A549 (cell line): Measurements from ENCODE around the gene PPP1R18. TPM values are rescaled to one million over a fixed set of nuclear protein-coding genes. Genes with fewer than 3 reads are reported as not detected.

Source experiments
- ATAC-seq, 2 experiments: fragments of 200-7000 bp in 1 of 2; fragments of >200 bp in 1 of 2; cut with Nextera tagmentation in 1 of 2; cut with Tn5 transposase in 1 of 2; 3 replicates each; pipeline versions ENCODE4 v1.8.0 to v1.9.1; 2018 to 2020; ENCODE audit warnings: mild to moderate bottlenecking in 1 of 2, moderate library complexity in 1 of 2
- CTCF ChIA-PET: fragments of 300-600 bp; sonication (Branson Sonifier 250); formaldehyde crosslinking; extraction: SDS; loops from one replicate; lab custom pipeline; 2021; ENCODE audit warnings: antibody characterized with exemption, inconsistent platforms; lab: Yijun Ruan, JAX
- POLR2A ChIA-PET: fragments of 350-600 bp; formaldehyde crosslinking; extraction: SDS; loops from one replicate; lab custom pipeline; 2021; ENCODE audit warnings: antibody characterized with exemption, inconsistent platforms; lab: Yijun Ruan, JAX
- DNase-seq, 2 experiments: peaks; one replicate each; pipeline versions ENCODE4 v3.0.0 to v3.0.0-alpha.2; 2011 to 2016; ENCODE audit warnings: low read depth in 1 of 2, low spot score in 1 of 2
- FAIRE-seq: peaks from 2 replicates; lab custom pipeline; 2011; peaks lifted over from hg19 to GRCh38; lab: Jason Lieb, UNC
- H3K27ac ChIP-seq, 2 experiments: fragments of >200 bp; sonication (Bioruptor Twin); formaldehyde crosslinking; 3 replicates each; pipeline ENCODE4 v1.5.1; 2016 to 2017
- H3K4me1 ChIP-seq: fragments of >200 bp; sonication (Bioruptor Twin); formaldehyde crosslinking; 3 replicates; pipeline ENCODE4 v1.6.1; 2016
- H3K4me2 ChIP-seq: fragments of >200 bp; sonication (Bioruptor Twin); formaldehyde crosslinking; 3 replicates; pipeline ENCODE4 v1.6.1; 2016
- H3K4me3 ChIP-seq: fragments of >200 bp; sonication (Bioruptor Twin); formaldehyde crosslinking; 3 replicates; pipeline ENCODE4 v1.5.1; 2016
- H3K9me3 ChIP-seq: fragments of >200 bp; sonication (Bioruptor Twin); formaldehyde crosslinking; 3 replicates; pipeline ENCODE4 v1.6.1; 2016
- ATOH8 ChIP-seq: fragments of 250-450 bp; sonication (Bioruptor Pico); IDR thresholded peaks from 2 replicates; pipeline ENCODE4 v1.5.0; 2020; ENCODE audit warnings: low read depth, mild to moderate bottlenecking, moderate library complexity
- CBX2 ChIP-seq: fragments of 200-600 bp; sonication (generic); IDR thresholded peaks from 2 replicates; pipeline ENCODE4 v1.6.1; 2016; ENCODE audit warnings: low read depth, mild to moderate bottlenecking, borderline replicate concordance
- CHD4 ChIP-seq: fragments of 200-600 bp; sonication (generic); IDR thresholded peaks from 2 replicates; pipeline ENCODE4 v1.6.1; 2016; ENCODE audit warnings: antibody characterized with exemption, mild to moderate bottlenecking, borderline replicate concordance
- FOSB ChIP-seq: fragments of 250-450 bp; sonication (Bioruptor Pico); IDR thresholded peaks from 2 replicates; pipeline ENCODE4 v1.5.0; 2020; ENCODE audit warnings: mild to moderate bottlenecking, moderate library complexity
- FOSL2 ChIP-seq, 2 experiments: fragments of 450-650 bp in 1 of 2; fragments of >200 bp in 1 of 2; sonication (Bioruptor Twin) in 1 of 2; formaldehyde crosslinking; IDR thresholded peaks; 2 replicates each; pipeline versions ENCODE4 v1.5.0 to v1.6.1; 2016 to 2020; ENCODE audit warnings: mild to moderate bottlenecking in 1 of 2, moderate library complexity in 1 of 2
- HDAC2 ChIP-seq: fragments of 200-600 bp; sonication (generic); IDR thresholded peaks from 2 replicates; pipeline ENCODE4 v1.6.1; 2016
- HMGXB4 ChIP-seq: fragments of 250-450 bp; sonication (Bioruptor Pico); IDR thresholded peaks from 2 replicates; pipeline ENCODE4 v1.5.0; 2021; ENCODE audit warnings: mild to moderate bottlenecking, moderate library complexity, borderline replicate concordance
- HOXB5 ChIP-seq: fragments of 250-450 bp; sonication (Bioruptor Pico); IDR thresholded peaks from 2 replicates; pipeline ENCODE4 v1.5.0; 2020; ENCODE audit warnings: mild to moderate bottlenecking, moderate library complexity
- KDM5A ChIP-seq: fragments of 200-600 bp; sonication (generic); IDR thresholded peaks from 2 replicates; pipeline ENCODE4 v1.6.1; 2016; ENCODE audit warnings: antibody characterized with exemption, mild to moderate bottlenecking
- MAFK ChIP-seq: fragments of 450-650 bp; IDR thresholded peaks from 2 replicates; pipeline ENCODE4 v1.6.1; 2014; ENCODE audit not compliant: partially characterized antibody
- MYC ChIP-seq: IDR thresholded peaks from 2 replicates; pipeline ENCODE4 v1.6.1; 2012; ENCODE audit warnings: mild to moderate bottlenecking, inconsistent platforms, low read length, improper control_type of control experiment, borderline replicate concordance
- PBX3 ChIP-seq: IDR thresholded peaks from 2 replicates; pipeline ENCODE4 v1.6.1; 2012
- PHF8 ChIP-seq: fragments of 200-600 bp; sonication (generic); IDR thresholded peaks from 2 replicates; pipeline ENCODE4 v1.6.1; 2016; ENCODE audit warnings: low read depth, mild to moderate bottlenecking, antibody characterized with exemption, moderate library complexity, borderline replicate concordance
- RAD21 ChIP-seq, 2 experiments: fragments of >200 bp in 1 of 2; sonication (Bioruptor Twin) in 1 of 2; formaldehyde crosslinking in 1 of 2; IDR thresholded peaks in 1 of 2; conservative IDR thresholded peaks in 1 of 2; 2 replicates in 1 of 2; 3 replicates in 1 of 2; pipeline ENCODE4 v1.6.1; 2012 to 2018; ENCODE audit warnings: inconsistent platforms in 1 of 2
- RNF2 ChIP-seq: fragments of 200-600 bp; sonication (generic); IDR thresholded peaks from 2 replicates; pipeline ENCODE4 v1.6.1; 2016; ENCODE audit warnings: low read depth, mild to moderate bottlenecking, antibody characterized with exemption, moderate library complexity, borderline replicate concordance
- ZC3H11A ChIP-seq: fragments of 450-650 bp; IDR thresholded peaks from 2 replicates; pipeline ENCODE4 v1.6.1; 2014; ENCODE audit warnings: antibody characterized with exemption, mild to moderate bottlenecking
- ZFP36 ChIP-seq: fragments of 450-650 bp; IDR thresholded peaks from 2 replicates; pipeline ENCODE4 v1.6.1; 2014; ENCODE audit warnings: borderline replicate concordance; ENCODE audit not compliant: partially characterized antibody
- ZNF302 ChIP-seq: fragments of 250-450 bp; sonication (Bioruptor Pico); IDR thresholded peaks from 2 replicates; pipeline ENCODE4 v1.9.0; 2021; ENCODE audit warnings: inconsistent platforms, mild to moderate bottlenecking, moderate library complexity
- ZSCAN20 ChIP-seq: fragments of 250-450 bp; sonication (Bioruptor Pico); IDR thresholded peaks from 2 replicates; pipeline ENCODE4 v1.8.0; 2022; ENCODE audit warnings: mild to moderate bottlenecking, moderate library complexity
- WGBS: methylation state at CpG from one replicate; pipeline ENCODE4 v1.1.6; 2017; ENCODE audit errors: missing lambda C conversion rate; 5-methylcytosine and 5-hydroxymethylcytosine counted together
- polyA plus RNA-seq, 4 experiments: library from polyadenylated mRNA; depleted of rRNA in 3 of 4; stranded (reverse); fragments of >200 nt; fragmentation: RNase III in 1 of 4; extraction: RNeasy Plus Mini Kit Qiagen cat#74134 plus additional on column Dnase treatment in 1 of 4; gene quantifications; 2 replicates in 3 of 4; 3 replicates in 1 of 4; pipeline ENCODE4 v1.2.3, GENCODE V29; 2011 to 2017
- TF ChIP-seq, protein P1 (sequence below): fragments of >200 bp; sonication (Bioruptor Twin); formaldehyde crosslinking; IDR thresholded peaks from 3 replicates; pipeline ENCODE4 v1.5.1; 2016

The PPP1R18 gene
- polyA plus RNA-seq, 2 of the 4 experiments (the other 2 are of a cell fraction): 17.1 to 20.6 TPM

- H3K4me3 ChIP-seq: no peak overlapping the region
- ATAC-seq: no peak
- no peak overlapping the region for H3K27ac ChIP-seq
- no peaks in the 10 kb centered on the region for H3K9me3 ChIP-seq
- CTCF ChIA-PET: interaction anchor here (0.9 to 1.2 kb wide), 2 partner anchors 15 to 387 kb away, joined by 3 read pairs; no protein-coding TSS in a partner anchor
- no peak overlapping the region for H3K4me2 ChIP-seq
- TF ChIP-seq MYC (no peak), FOSL2 (IDR thresholded peaks at IDR 0.05) (no peak), FOSL2 (CRISPR knock-in tag; IDR thresholded peaks at IDR 0.05) (no peak), ZFP36 (no peak)
- peaks cover 6% of the 10 kb centered on the region; the same call in 2 of the 3 replicates for H3K4me1 ChIP-seq
- 70% methylated on average over 4 of the region's 4 CpGs for WGBS
- POLR2A ChIA-PET: interaction anchor here (1.0 kb wide), 1 partner anchor 17 kb away, joined by 4 read pairs; the partner anchor contains the start of gene MDC1
- no peak for FAIRE-seq
- DNase-seq: no peak
Observed at GRCh38 chr6:30700340-30700739, 13.9 kb upstream of the PPP1R18 start.

DNA sequence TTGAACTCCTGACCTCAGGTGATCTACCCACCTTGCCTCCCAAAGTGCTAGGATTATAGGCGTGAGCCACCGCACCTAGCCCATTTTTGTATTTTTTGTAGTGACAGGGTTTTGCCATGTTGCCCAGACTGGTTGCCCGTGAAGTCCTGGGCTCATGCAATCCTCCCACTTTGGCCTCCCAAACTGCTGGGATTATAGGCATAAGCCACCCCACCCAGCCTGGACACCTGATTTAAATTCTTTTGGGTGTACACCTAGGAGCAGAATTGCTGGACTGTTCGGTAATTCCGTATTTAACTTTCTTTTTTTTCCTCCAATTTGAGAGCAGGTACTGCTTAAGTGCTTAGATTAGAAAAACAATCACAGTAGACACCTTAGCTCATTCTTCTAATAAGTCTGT, 10.0 kb upstream of the PPP1R18 start:
- WGBS: 97% methylated on average over 5 of the region's 5 CpGs
- DNase-seq (no peak), FAIRE-seq (no peak), ATAC-seq (no peak)
- no peaks in the 10 kb centered on the region for H3K9me3 ChIP-seq
- CTCF ChIA-PET: interaction anchor here (0.7 to 3.2 kb wide), 3 partner anchors 18 to 166 kb away, joined by 3 to 18 read pairs (median 4); no protein-coding TSS in a partner anchor
- TF ChIP-seq ZC3H11A (no peak), HMGXB4 (CRISPR knock-in tag) (no peak), ZNF302 (CRISPR knock-in tag) (no peak), FOSB (CRISPR knock-in tag) (no peak), RAD21 (conservative IDR thresholded peaks at IDR 0.05 in 1 of 2, IDR thresholded peaks at IDR 0.05 in 1 of 2) (no peak), KDM5A (no peak), HDAC2 (no peak), ATOH8 (CRISPR knock-in tag) (no peak), MYC (no peak), MAFK (no peak), CHD4 (no peak), ZSCAN20 (CRISPR knock-in tag) (no peak), HOXB5 (CRISPR knock-in tag) (no peak), PHF8 (no peak), CBX2 (no peak), PBX3 (no peak), RNF2 (no peak)
- TF ChIP-seq, protein P1, sequence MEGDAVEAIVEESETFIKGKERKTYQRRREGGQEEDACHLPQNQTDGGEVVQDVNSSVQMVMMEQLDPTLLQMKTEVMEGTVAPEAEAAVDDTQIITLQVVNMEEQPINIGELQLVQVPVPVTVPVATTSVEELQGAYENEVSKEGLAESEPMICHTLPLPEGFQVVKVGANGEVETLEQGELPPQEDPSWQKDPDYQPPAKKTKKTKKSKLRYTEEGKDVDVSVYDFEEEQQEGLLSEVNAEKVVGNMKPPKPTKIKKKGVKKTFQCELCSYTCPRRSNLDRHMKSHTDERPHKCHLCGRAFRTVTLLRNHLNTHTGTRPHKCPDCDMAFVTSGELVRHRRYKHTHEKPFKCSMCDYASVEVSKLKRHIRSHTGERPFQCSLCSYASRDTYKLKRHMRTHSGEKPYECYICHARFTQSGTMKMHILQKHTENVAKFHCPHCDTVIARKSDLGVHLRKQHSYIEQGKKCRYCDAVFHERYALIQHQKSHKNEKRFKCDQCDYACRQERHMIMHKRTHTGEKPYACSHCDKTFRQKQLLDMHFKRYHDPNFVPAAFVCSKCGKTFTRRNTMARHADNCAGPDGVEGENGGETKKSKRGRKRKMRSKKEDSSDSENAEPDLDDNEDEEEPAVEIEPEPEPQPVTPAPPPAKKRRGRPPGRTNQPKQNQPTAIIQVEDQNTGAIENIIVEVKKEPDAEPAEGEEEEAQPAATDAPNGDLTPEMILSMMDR: no peak
- H3K4me3 ChIP-seq: no peak overlapping the region
- POLR2A ChIA-PET: no interaction called here
- peaks cover 18% of the 10 kb centered on the region for H3K4me1 ChIP-seq
- H3K4me2 ChIP-seq: no peak overlapping the region
- peak overlapping the region in 1 of 2 experiments; percentile 67; a peak in 1 of 6 replicates for H3K27ac ChIP-seq
